HepG2 (cell line): ENCODE results near the gene ZBTB7C. TPM values are rescaled to one million over a fixed set of nuclear protein-coding genes. Genes with fewer than 3 reads are reported as not detected.

Source experiments
- ARID2 ChIP-seq: sonication (generic); formaldehyde crosslinking; IDR thresholded peaks from 2 replicates; pipeline ENCODE4 v1.8.1; 2022; ENCODE audit warnings: mild to moderate bottlenecking, missing genetic modification reagents, borderline replicate concordance
- ATF3 ChIP-seq: sonication (generic); formaldehyde crosslinking; IDR thresholded peaks from 2 replicates; pipeline ENCODE4 v1.4.0; 2020; ENCODE audit warnings: missing genetic modification reagents
- ATF6 ChIP-seq: sonication (generic); formaldehyde crosslinking; conservative IDR thresholded peaks from 2 replicates; pipeline ENCODE4 v1.4.0; 2020; ENCODE audit warnings: missing genetic modification reagents
- FOXA3 ChIP-seq: IDR thresholded peaks from 2 replicates; pipeline ENCODE4 v1.6.1; 2016; ENCODE audit warnings: missing genetic modification reagents, missing compliant biosample characterization
- HDAC2 ChIP-seq: sonication (generic); formaldehyde crosslinking; IDR thresholded peaks from 2 replicates; pipeline ENCODE4 v1.4.0; 2020; ENCODE audit warnings: missing genetic modification reagents
- HNF1B ChIP-seq: sonication (generic); formaldehyde crosslinking; IDR thresholded peaks from 2 replicates; pipeline ENCODE4 v1.5.1; 2020; ENCODE audit warnings: mild to moderate bottlenecking, moderate library complexity, missing genetic modification reagents
- KAT8 ChIP-seq: IDR thresholded peaks from 2 replicates; pipeline ENCODE4 v1.6.1; 2016; ENCODE audit warnings: missing genetic modification reagents, missing compliant biosample characterization
- NCOA5 ChIP-seq: sonication (generic); formaldehyde crosslinking; IDR thresholded peaks from 2 replicates; pipeline ENCODE4 v1.4.0; 2020; ENCODE audit warnings: missing genetic modification reagents
- PATZ1 ChIP-seq: sonication (generic); formaldehyde crosslinking; IDR thresholded peaks from 2 replicates; pipeline ENCODE4 v1.4.0; 2020; ENCODE audit warnings: missing genetic modification reagents
- RAD21 ChIP-seq: fragments of 450-650 bp; formaldehyde crosslinking; IDR thresholded peaks from 2 replicates; pipeline ENCODE4 v1.5.0; 2020; ENCODE audit warnings: mild to moderate bottlenecking
- SAP130 ChIP-seq: IDR thresholded peaks from 2 replicates; pipeline ENCODE4 v1.6.1; 2016; ENCODE audit warnings: low read depth
- THAP11 ChIP-seq: IDR thresholded peaks from 2 replicates; pipeline ENCODE4 v1.6.1; 2016; ENCODE audit warnings: missing biosample characterization, missing genetic modification reagents
- U2AF2 ChIP-seq: fragments of 200-400 bp; formaldehyde crosslinking; IDR thresholded peaks from 2 replicates; pipeline ENCODE4 v1.6.1; 2017; ENCODE audit warnings: low read depth, mild to moderate bottlenecking, low read length
- ZNF124 ChIP-seq: sonication (generic); formaldehyde crosslinking; IDR thresholded peaks from 2 replicates; pipeline ENCODE4 v1.4.0; 2020; ENCODE audit warnings: missing genetic modification reagents
- ZNF143 ChIP-seq: sonication (generic); formaldehyde crosslinking; IDR thresholded peaks from 2 replicates; pipeline ENCODE4 v1.4.0; 2020; ENCODE audit warnings: missing genetic modification reagents
- ZNF331 ChIP-seq: sonication (generic); formaldehyde crosslinking; IDR thresholded peaks from 2 replicates; pipeline ENCODE4 v1.4.0; 2020; ENCODE audit warnings: missing genetic modification reagents
- ZNF337 ChIP-seq: sonication (generic); formaldehyde crosslinking; IDR thresholded peaks from 2 replicates; pipeline ENCODE4 v1.5.1; 2020; ENCODE audit warnings: missing genetic modification reagents, low read depth, mild to moderate bottlenecking, borderline replicate concordance
- ZNF383 ChIP-seq: sonication (generic); formaldehyde crosslinking; IDR thresholded peaks from 2 replicates; pipeline ENCODE4 v1.4.0; 2020; ENCODE audit warnings: missing genetic modification reagents, mild to moderate bottlenecking, borderline replicate concordance
- ZNF414 ChIP-seq: sonication (generic); formaldehyde crosslinking; IDR thresholded peaks from 2 replicates; pipeline ENCODE4 v1.5.0; 2020; ENCODE audit warnings: missing genetic modification reagents
- ZNF670 ChIP-seq: sonication (generic); formaldehyde crosslinking; IDR thresholded peaks from 2 replicates; pipeline ENCODE4 v1.8.0; 2022; ENCODE audit warnings: mild to moderate bottlenecking, missing genetic modification reagents, borderline replicate concordance
- ZNF691 ChIP-seq: sonication (generic); formaldehyde crosslinking; IDR thresholded peaks from 2 replicates; pipeline ENCODE4 v1.4.0; 2020; ENCODE audit warnings: missing genetic modification reagents, low read depth, mild to moderate bottlenecking, borderline replicate concordance
- ZNF772 ChIP-seq: sonication (generic); formaldehyde crosslinking; IDR thresholded peaks from 2 replicates; pipeline ENCODE4 v1.5.0; 2020; ENCODE audit warnings: mild to moderate bottlenecking, missing genetic modification reagents
- ZNF788 ChIP-seq: sonication (generic); formaldehyde crosslinking; IDR thresholded peaks from 2 replicates; pipeline ENCODE4 v1.5.0; 2020; ENCODE audit warnings: mild to moderate bottlenecking, missing genetic modification reagents, borderline replicate concordance
- polyA plus RNA-seq, 8 experiments: library from polyadenylated mRNA; depleted of rRNA in 3 of 8; stranded (reverse) in 7 of 8; unstranded in 1 of 8; fragments of >200 nt; fragmentation: Illumina TruSeq in 4 of 8; extraction: Trizol in 4 of 8; gene quantifications; 2 replicates each; pipeline versions ENCODE4 v1.2.1 to v1.2.3, GENCODE V29; 2011 to 2016; ENCODE audit warnings: low read depth in 4 of 8, missing spikeins in 1 of 8, mixed read lengths in 1 of 8; ENCODE audit not compliant: insufficient read depth in 1 of 8
- total RNA-seq, 5 experiments: library from RNA; depleted of rRNA; stranded (reverse); fragments of >200 nt; fragmentation: Illumina TruSeq; extraction: Trizol; gene quantifications; 2 replicates each; pipeline ENCODE4 v1.2.3, GENCODE V29; 2016; ENCODE audit warnings: low read depth in 1 of 5

ZBTB7C gene
- total and polyA plus RNA-seq, 2 of the 13 experiments (the other 11 are each of a cell fraction or from before 2014, with no cell fraction given) = 0.01 to 0.04 TPM

GRCh38 chr18:48445540-48445939 is 36.4 kb upstream of the ZBTB7C start (continued):
- peak; percentile 86 for TF ChIP-seq RAD21 (CRISPR knock-in tag)
- TF ChIP-seq ZNF788 (CRISPR knock-in tag) = peak; percentile 36; the same call in 1 of the 2 replicates
- TF ChIP-seq ZNF383 = no peak
- TF ChIP-seq ZNF414 (CRISPR knock-in tag) = no peak
- no peak for TF ChIP-seq ATF6
- no peak for TF ChIP-seq ARID2 (CRISPR knock-in tag)
- TF ChIP-seq ZNF670 (CRISPR knock-in tag) = no peak
- 0 out of 2 replicates have a peak, but pooled peaks have one; percentile 44 for TF ChIP-seq PATZ1 (CRISPR knock-in tag)
- TF ChIP-seq ZNF691 = no peak
- TF ChIP-seq ZNF337 = no peak
- TF ChIP-seq ATF3 (CRISPR knock-in tag) = no peak
- TF ChIP-seq THAP11 (CRISPR knock-in tag) = peak; percentile 45; the same call in 1 of the 2 replicates
- peak; percentile 23; the same call in 1 of the 2 replicates for TF ChIP-seq SAP130
- no peak for TF ChIP-seq ZNF143
- no peak for TF ChIP-seq NCOA5 (CRISPR knock-in tag)
- 0 out of 2 replicates have a peak, but pooled peaks have one; percentile 41 for TF ChIP-seq ZNF331 (CRISPR knock-in tag)
- TF ChIP-seq U2AF2 = no peak
- peak; percentile 63 for TF ChIP-seq FOXA3 (CRISPR knock-in tag)
- TF ChIP-seq ZNF772 = peak; percentile 66; the same call in 1 of the 2 replicates
- peak; percentile 61; the same call in 1 of the 2 replicates for TF ChIP-seq KAT8 (CRISPR knock-in tag)
- TF ChIP-seq HNF1B (CRISPR knock-in tag) = 0 out of 2 replicates have a peak, but pooled peaks have one; percentile 27
- no peak for TF ChIP-seq ZNF124 (CRISPR knock-in tag)
- peak; percentile 16; the same call in 1 of the 2 replicates for TF ChIP-seq HDAC2
